Left kidney (tissue), 2 donors: ENCODE results near the gene EEF2KMT. TPM values are rescaled to one million over a fixed set of nuclear protein-coding genes. Genes with fewer than 3 reads are reported as not detected.

ENCODE experiments used
- DNase-seq: peaks from one replicate; pipeline ENCODE4 v3.0.0-alpha.2; 2013
- polyA plus RNA-seq: library from polyadenylated mRNA; unstranded; fragments of 120-200 nt; gene quantifications from one replicate; pipeline ENCODE4 v1.2.1, GENCODE V29; 2013; ENCODE audit not compliant: insufficient read length

The EEF2KMT gene
- polyA plus RNA-seq, 1 donor = 14.4 TPM

DNA sequence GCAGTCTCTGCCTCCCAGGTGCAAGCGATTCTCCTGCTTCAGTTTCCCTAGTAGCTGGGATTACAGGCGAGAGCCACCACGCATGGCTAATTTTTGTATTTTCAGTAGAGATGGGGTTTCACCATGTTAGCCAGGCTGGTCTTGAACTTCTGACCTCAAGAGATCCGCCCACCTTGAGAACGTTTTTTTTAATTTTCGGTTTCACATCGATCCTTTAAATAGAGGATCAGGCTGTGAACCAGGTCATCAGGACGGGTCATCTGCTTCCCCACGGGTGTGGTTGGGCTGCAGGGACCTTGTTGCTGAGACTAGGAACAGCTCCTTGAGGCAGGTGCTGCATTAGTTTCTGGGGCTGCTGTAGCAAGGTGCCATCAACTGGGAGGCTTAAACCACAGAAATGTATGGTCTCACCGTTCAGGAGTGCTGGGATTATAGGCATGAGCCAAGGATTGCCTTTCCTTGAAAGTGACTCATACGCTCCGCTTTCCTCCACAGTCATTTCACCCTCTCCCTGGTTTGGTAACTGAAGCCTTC, 55.9 kb downstream of the EEF2KMT start:
- DNase-seq = no peak

- DNase-seq = no peak
Measured at GRCh38 chr16:5040451-5040850, 57.1 kb downstream of the EEF2KMT start.

GRCh38 chr16:5036228-5037156, 61.1 kb downstream of the EEF2KMT start:
- no peak for DNase-seq

DNA sequence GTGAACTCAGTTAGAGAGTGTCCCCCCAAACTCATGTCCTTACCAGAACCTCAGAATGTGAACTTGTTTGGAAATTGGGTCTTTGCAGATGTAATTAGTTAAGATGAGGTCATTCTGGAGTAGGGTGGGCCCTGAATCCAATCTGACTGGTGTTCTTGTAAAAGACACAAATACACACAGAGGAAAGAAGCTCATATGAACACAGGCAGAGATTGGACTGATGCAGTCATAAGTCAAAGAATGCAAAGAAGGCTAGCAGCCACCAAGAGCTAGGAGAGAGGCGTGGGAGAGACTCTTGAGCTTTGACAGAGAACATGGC, 61.7 kb downstream of the EEF2KMT start:
- no peak for DNase-seq

Other genes starting within 250 kb of the EEF2KMT start
- 30.3 TPM for gene PPL, start 160.6 kb downstream of the EEF2KMT start, polyA plus RNA-seq
- 0.12 TPM for gene SEC14L5, start 139.5 kb downstream of the EEF2KMT start, polyA plus RNA-seq
- gene NAGPA, start 63.9 kb downstream of the EEF2KMT start, polyA plus RNA-seq = 12.2 TPM
- gene C16orf89, start 31.8 kb downstream of the EEF2KMT start, polyA plus RNA-seq = 3.3 TPM
- 23.5 TPM for gene ALG1, start 26.0 kb downstream of the EEF2KMT start, polyA plus RNA-seq